HCT116 (cell line): Measurements from ENCODE around the gene DNHD1. TPM values are rescaled to one million over a fixed set of nuclear protein-coding genes. Genes with fewer than 3 reads are reported as not detected.

Source experiments
- ATAC-seq: fragments of 200-7000 bp; cut with Tn5 transposase; 2 replicates; pipeline ENCODE4 v1.9.1; 2020; ENCODE audit warnings: mild to moderate bottlenecking, moderate library complexity
- BruUV-seq: library from RNA; stranded (reverse); fragments of 400-500 nt; replicated peaks from 2 replicates; lab custom pipeline; 2021; lab: Mats Ljungman, UMichigan
- CTCF ChIA-PET: fragments of 300-600 bp; sonication (Branson Sonifier 250); formaldehyde crosslinking; loops from one replicate; lab custom pipeline; 2021; ENCODE audit warnings: antibody characterized with exemption; lab: Charles Lee
- POLR2A ChIA-PET: fragments of 300-600, 350-600 bp; sonication (Branson Sonifier 250); formaldehyde crosslinking; loops from one replicate; lab custom pipeline; 2021; ENCODE audit warnings: antibody characterized with exemption; lab: Charles Lee
- RAD21 ChIA-PET, 2 experiments: fragments of 300-600 bp; sonication (Branson Sonifier 250); formaldehyde crosslinking; loops; one replicate each; lab custom pipeline; 2023; ENCODE audit warnings: low total read pairs in 2 of 2; ENCODE audit not compliant: uncharacterized antibody in 2 of 2, unreplicated experiment in 2 of 2, low non-redundant PET in 1 of 2; lab: Charles Lee
- DNase-seq: peaks from one replicate; pipeline ENCODE4 v3.0.0-alpha.2; 2010; ENCODE audit warnings: low read depth, low spot score
- H2AFZ ChIP-seq: fragments of 200-600 bp; shearing (Covaris generic), sonication (generic); 2 replicates; pipeline ENCODE4 v1.6.1; 2017; ENCODE audit warnings: low read depth, mixed run types, mixed read lengths, antibody characterized with exemption, low read length; ENCODE audit not compliant: poor library complexity, severe bottlenecking
- H3K27ac ChIP-seq: 2 replicates; pipeline ENCODE4 v1.5.1; 2012; ENCODE audit warnings: low read depth, low read length
- H3K27me3 ChIP-seq: fragments of 200-600 bp; sonication (generic); 2 replicates; pipeline ENCODE4 v1.6.1; 2016; ENCODE audit warnings: mixed run types, low read length, mixed read lengths; ENCODE audit not compliant: insufficient read depth
- H3K36me3 ChIP-seq, 2 experiments: fragments of 200-500 bp in 1 of 2; fragments of 200-600 bp in 1 of 2; sonication (Bioruptor generic) in 1 of 2; sonication (generic) in 1 of 2; 2 replicates each; pipeline versions ENCODE4 v1.5.1 to v1.6.1; 2014 to 2016; ENCODE audit warnings: low read length in 2 of 2, inconsistent platforms in 1 of 2, mixed read lengths in 1 of 2, mixed run types in 1 of 2; ENCODE audit not compliant: insufficient read depth in 2 of 2, control insufficient read depth in 1 of 2
- H3K4me1 ChIP-seq, 2 experiments: fragments of 200-600 bp in 1 of 2; sonication (generic) in 1 of 2; 2 replicates each; pipeline versions ENCODE4 v1.5.1 to v1.6.1; 2012 to 2017; ENCODE audit warnings: low read length in 2 of 2, inconsistent platforms in 1 of 2, mild to moderate bottlenecking in 1 of 2, mixed read lengths in 1 of 2, mixed run types in 1 of 2, moderate library complexity in 1 of 2; ENCODE audit not compliant: insufficient read depth in 2 of 2, control insufficient read depth in 1 of 2
- H3K4me2 ChIP-seq: fragments of 200-600 bp; sonication (generic); 2 replicates; pipeline ENCODE4 v1.6.1; 2017; ENCODE audit warnings: mixed run types, low read length, mixed read lengths
- H3K4me3 ChIP-seq, 2 experiments: fragments of 200-600 bp in 1 of 2; sonication (generic) in 1 of 2; replicated peaks in 1 of 2; 2 replicates each; pipeline ENCODE4 v1.5.1; 2011 to 2016; ENCODE audit warnings: low read length in 2 of 2, control low read depth in 1 of 2, low read depth in 1 of 2, mild to moderate bottlenecking in 1 of 2, mixed read lengths in 1 of 2, mixed run types in 1 of 2
- H3K79me2 ChIP-seq: fragments of 200-600 bp; sonication (generic); 2 replicates; pipeline ENCODE4 v1.6.1; 2017; ENCODE audit warnings: mild to moderate bottlenecking, mixed run types, low read length, moderate library complexity, mixed read lengths; ENCODE audit not compliant: insufficient read depth
- H3K9ac ChIP-seq: fragments of 200-600 bp; sonication (generic); 2 replicates; pipeline ENCODE4 v1.6.1; 2016; ENCODE audit warnings: low read length, mixed read lengths
- H3K9me2 ChIP-seq: fragments of 200-600 bp; sonication (generic), shearing (Covaris generic); 2 replicates; pipeline ENCODE4 v1.6.1; 2017; ENCODE audit warnings: mixed run types, mild to moderate bottlenecking, moderate library complexity; ENCODE audit not compliant: insufficient read depth
- H3K9me3 ChIP-seq, 2 experiments: fragments of 200-500 bp in 1 of 2; fragments of 200-600 bp in 1 of 2; sonication (Bioruptor generic) in 1 of 2; sonication (generic) in 1 of 2; 2 replicates each; pipeline ENCODE4 v1.6.1; 2014 to 2017; ENCODE audit warnings: low read length in 2 of 2, mixed read lengths in 2 of 2, inconsistent platforms in 1 of 2, low read depth in 1 of 2, mild to moderate bottlenecking in 1 of 2, mixed run types in 1 of 2, moderate library complexity in 1 of 2; ENCODE audit not compliant: control insufficient read depth in 1 of 2, insufficient read depth in 1 of 2
- H4K20me1 ChIP-seq: fragments of 200-600 bp; sonication (generic), shearing (Covaris generic); 2 replicates; pipeline ENCODE4 v1.6.1; 2017; ENCODE audit warnings: mixed run types, mild to moderate bottlenecking, moderate library complexity; ENCODE audit not compliant: insufficient read depth
- EGR1 ChIP-seq: IDR thresholded peaks from 2 replicates; pipeline ENCODE4 v1.6.1; 2012; ENCODE audit warnings: low read depth
- EZH2phosphoT487 ChIP-seq: fragments of 200-600 bp; IDR thresholded peaks from 2 replicates; pipeline ENCODE4 v1.6.1; 2018; ENCODE audit warnings: antibody characterized with exemption, borderline replicate concordance
- FOSL1 ChIP-seq: IDR thresholded peaks from 2 replicates; pipeline ENCODE4 v1.6.1; 2012; ENCODE audit warnings: low read depth
- SIN3A ChIP-seq: IDR thresholded peaks from 2 replicates; pipeline ENCODE4 v1.6.1; 2012; ENCODE audit warnings: low read depth
- SP1 ChIP-seq: IDR thresholded peaks from 2 replicates; pipeline ENCODE4 v1.6.1; 2012; ENCODE audit warnings: low read depth
- SRF ChIP-seq: IDR thresholded peaks from 2 replicates; pipeline ENCODE4 v1.6.1; 2012; ENCODE audit warnings: low read depth
- TCF7L2 ChIP-seq: IDR thresholded peaks from 2 replicates; pipeline ENCODE4 v1.7.0; 2011; ENCODE audit warnings: borderline replicate concordance, inconsistent platforms; ENCODE audit not compliant: insufficient read depth, insufficient read length; ENCODE audit errors: extremely low read depth
- YY1 ChIP-seq: IDR thresholded peaks from 2 replicates; pipeline ENCODE4 v1.6.1; 2011; ENCODE audit warnings: low read length, low read depth, moderate library complexity, mild to moderate bottlenecking; ENCODE audit not compliant: insufficient replicate concordance; ENCODE audit errors: extremely low read depth
- intact Hi-C: fragments of 100-400 bp; cut with micrococcal nuclease; formaldehyde crosslinking; loops from 2 replicates; pipeline ENCODE4 v1.10.0; 2022
- total RNA-seq: library from RNA; stranded (reverse); gene quantifications from one replicate; pipeline ENCODE4 v1.2.1, GENCODE V29; 2021; ENCODE audit not compliant: unreplicated experiment
- TF ChIP-seq, protein P1 (sequence below): IDR thresholded peaks from 2 replicates; pipeline ENCODE4 v1.6.1; 2012
- TF ChIP-seq, protein P2 (sequence below), 3 experiments: fragments of 200-600 bp in 1 of 3; sonication (generic) in 1 of 3; IDR thresholded peaks in 2 of 3; conservative IDR thresholded peaks in 1 of 3; 2 replicates each; pipeline ENCODE4 v1.5.1; 2012 to 2017; ENCODE audit warnings: low read depth in 2 of 3, low read length in 2 of 3, antibody characterized with exemption in 1 of 3, borderline replicate concordance in 1 of 3, control low read depth in 1 of 3, mild to moderate bottlenecking in 1 of 3, mixed read lengths in 1 of 3, mixed run types in 1 of 3, moderate library complexity in 1 of 3; ENCODE audit not compliant: insufficient read depth in 1 of 3
- TF ChIP-seq, protein P3 (sequence below): IDR thresholded peaks from 2 replicates; pipeline ENCODE4 v1.6.1; 2011; ENCODE audit warnings: mild to moderate bottlenecking, low read length, moderate library complexity; ENCODE audit not compliant: insufficient replicate concordance; ENCODE audit errors: extremely low read depth
- TF ChIP-seq, protein P4 (sequence below): IDR thresholded peaks from 2 replicates; pipeline ENCODE4 v1.6.1; 2012; ENCODE audit warnings: low read depth
- TF ChIP-seq, protein P5 (sequence below): IDR thresholded peaks from 2 replicates; pipeline ENCODE4 v1.6.1; 2012

DNHD1 gene
- total RNA-seq, 1 experiment from 2014 or later, result 8.0 TPM

DNA sequence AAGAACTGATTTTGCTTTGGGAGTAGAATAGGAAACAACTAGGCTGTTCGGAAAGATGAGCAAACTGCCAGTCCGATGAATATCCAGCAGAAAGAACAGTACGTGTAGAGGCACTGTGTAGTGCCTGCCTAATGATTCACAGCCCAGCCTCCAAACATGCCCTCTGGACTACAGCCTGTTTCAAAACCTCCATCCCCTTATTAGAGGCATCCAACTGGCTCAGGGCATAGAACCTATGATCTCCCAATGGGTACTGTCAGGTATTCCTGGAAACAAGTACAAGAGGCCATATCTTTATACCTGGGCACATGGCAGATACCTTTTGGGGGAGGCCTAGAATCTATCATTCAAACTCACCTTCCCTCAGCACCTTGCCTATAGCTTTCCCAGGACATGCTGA, 101.5 kb downstream of the DNHD1 start:
- Histone ChIP-seq H3K27ac (no peak overlapping the region), H3K9me2 (no peaks in the 10 kb centered on the region), H3K9ac (no peak overlapping the region), H3K9me3 (no peaks in the 10 kb centered on the region), H3K79me2 (peaks cover 59% of the 10 kb centered on the region), H3K4me2 (no peak overlapping the region), H3K4me1 (peaks cover 0 to 10% of the 10 kb centered on the region in 2 experiments; a peak in 2 of 4 replicates), H3K4me3 (no peak overlapping the region), H2AFZ (no peak overlapping the region), H3K36me3 (peaks cover 26 to 41% of the 10 kb centered on the region in 2 experiments; a peak in 3 of 4 replicates), H3K27me3 (no peaks in the 10 kb centered on the region), H4K20me1 (no peaks in the 10 kb centered on the region)
- intact Hi-C loops, result no loop called here
- ChIA-PET CTCF (no interaction called here), POLR2A (no interaction called here), RAD21 (no interaction called here)
- DNase-seq (no peak), ATAC-seq (no peak)
- no TSS peak for BruUV-seq
- TF ChIP-seq, protein P1, sequence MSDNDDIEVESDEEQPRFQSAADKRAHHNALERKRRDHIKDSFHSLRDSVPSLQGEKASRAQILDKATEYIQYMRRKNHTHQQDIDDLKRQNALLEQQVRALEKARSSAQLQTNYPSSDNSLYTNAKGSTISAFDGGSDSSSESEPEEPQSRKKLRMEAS, result no peak
- TF ChIP-seq, protein P2, sequence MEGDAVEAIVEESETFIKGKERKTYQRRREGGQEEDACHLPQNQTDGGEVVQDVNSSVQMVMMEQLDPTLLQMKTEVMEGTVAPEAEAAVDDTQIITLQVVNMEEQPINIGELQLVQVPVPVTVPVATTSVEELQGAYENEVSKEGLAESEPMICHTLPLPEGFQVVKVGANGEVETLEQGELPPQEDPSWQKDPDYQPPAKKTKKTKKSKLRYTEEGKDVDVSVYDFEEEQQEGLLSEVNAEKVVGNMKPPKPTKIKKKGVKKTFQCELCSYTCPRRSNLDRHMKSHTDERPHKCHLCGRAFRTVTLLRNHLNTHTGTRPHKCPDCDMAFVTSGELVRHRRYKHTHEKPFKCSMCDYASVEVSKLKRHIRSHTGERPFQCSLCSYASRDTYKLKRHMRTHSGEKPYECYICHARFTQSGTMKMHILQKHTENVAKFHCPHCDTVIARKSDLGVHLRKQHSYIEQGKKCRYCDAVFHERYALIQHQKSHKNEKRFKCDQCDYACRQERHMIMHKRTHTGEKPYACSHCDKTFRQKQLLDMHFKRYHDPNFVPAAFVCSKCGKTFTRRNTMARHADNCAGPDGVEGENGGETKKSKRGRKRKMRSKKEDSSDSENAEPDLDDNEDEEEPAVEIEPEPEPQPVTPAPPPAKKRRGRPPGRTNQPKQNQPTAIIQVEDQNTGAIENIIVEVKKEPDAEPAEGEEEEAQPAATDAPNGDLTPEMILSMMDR (IDR thresholded peaks at IDR 0.05 in 2 of 3, conservative IDR thresholded peaks at IDR 0.05 in 1 of 3; ENCODE audit: borderline replicate concordance in 1 of 3, insufficient read depth in 1 of 3, low read depth in 2 of 3, low read length in 2 of 3), result no peak
- TF ChIP-seq, protein P3, sequence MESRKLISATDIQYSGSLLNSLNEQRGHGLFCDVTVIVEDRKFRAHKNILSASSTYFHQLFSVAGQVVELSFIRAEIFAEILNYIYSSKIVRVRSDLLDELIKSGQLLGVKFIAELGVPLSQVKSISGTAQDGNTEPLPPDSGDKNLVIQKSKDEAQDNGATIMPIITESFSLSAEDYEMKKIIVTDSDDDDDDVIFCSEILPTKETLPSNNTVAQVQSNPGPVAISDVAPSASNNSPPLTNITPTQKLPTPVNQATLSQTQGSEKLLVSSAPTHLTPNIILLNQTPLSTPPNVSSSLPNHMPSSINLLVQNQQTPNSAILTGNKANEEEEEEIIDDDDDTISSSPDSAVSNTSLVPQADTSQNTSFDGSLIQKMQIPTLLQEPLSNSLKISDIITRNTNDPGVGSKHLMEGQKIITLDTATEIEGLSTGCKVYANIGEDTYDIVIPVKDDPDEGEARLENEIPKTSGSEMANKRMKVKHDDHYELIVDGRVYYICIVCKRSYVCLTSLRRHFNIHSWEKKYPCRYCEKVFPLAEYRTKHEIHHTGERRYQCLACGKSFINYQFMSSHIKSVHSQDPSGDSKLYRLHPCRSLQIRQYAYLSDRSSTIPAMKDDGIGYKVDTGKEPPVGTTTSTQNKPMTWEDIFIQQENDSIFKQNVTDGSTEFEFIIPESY, result no peak
- TF ChIP-seq EZH2phosphoT487 (no peak), SRF (no peak), YY1 (no peak), SIN3A (no peak), SP1 (no peak), EGR1 (no peak), FOSL1 (no peak), TCF7L2 (no peak)
- TF ChIP-seq, protein P4, sequence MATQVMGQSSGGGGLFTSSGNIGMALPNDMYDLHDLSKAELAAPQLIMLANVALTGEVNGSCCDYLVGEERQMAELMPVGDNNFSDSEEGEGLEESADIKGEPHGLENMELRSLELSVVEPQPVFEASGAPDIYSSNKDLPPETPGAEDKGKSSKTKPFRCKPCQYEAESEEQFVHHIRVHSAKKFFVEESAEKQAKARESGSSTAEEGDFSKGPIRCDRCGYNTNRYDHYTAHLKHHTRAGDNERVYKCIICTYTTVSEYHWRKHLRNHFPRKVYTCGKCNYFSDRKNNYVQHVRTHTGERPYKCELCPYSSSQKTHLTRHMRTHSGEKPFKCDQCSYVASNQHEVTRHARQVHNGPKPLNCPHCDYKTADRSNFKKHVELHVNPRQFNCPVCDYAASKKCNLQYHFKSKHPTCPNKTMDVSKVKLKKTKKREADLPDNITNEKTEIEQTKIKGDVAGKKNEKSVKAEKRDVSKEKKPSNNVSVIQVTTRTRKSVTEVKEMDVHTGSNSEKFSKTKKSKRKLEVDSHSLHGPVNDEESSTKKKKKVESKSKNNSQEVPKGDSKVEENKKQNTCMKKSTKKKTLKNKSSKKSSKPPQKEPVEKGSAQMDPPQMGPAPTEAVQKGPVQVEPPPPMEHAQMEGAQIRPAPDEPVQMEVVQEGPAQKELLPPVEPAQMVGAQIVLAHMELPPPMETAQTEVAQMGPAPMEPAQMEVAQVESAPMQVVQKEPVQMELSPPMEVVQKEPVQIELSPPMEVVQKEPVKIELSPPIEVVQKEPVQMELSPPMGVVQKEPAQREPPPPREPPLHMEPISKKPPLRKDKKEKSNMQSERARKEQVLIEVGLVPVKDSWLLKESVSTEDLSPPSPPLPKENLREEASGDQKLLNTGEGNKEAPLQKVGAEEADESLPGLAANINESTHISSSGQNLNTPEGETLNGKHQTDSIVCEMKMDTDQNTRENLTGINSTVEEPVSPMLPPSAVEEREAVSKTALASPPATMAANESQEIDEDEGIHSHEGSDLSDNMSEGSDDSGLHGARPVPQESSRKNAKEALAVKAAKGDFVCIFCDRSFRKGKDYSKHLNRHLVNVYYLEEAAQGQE, result no peak
- TF ChIP-seq, protein P5, sequence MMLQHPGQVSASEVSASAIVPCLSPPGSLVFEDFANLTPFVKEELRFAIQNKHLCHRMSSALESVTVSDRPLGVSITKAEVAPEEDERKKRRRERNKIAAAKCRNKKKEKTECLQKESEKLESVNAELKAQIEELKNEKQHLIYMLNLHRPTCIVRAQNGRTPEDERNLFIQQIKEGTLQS, result no peak
